ENCODE measurements around the gene TMF1.

The TMF1 gene

DNA sequence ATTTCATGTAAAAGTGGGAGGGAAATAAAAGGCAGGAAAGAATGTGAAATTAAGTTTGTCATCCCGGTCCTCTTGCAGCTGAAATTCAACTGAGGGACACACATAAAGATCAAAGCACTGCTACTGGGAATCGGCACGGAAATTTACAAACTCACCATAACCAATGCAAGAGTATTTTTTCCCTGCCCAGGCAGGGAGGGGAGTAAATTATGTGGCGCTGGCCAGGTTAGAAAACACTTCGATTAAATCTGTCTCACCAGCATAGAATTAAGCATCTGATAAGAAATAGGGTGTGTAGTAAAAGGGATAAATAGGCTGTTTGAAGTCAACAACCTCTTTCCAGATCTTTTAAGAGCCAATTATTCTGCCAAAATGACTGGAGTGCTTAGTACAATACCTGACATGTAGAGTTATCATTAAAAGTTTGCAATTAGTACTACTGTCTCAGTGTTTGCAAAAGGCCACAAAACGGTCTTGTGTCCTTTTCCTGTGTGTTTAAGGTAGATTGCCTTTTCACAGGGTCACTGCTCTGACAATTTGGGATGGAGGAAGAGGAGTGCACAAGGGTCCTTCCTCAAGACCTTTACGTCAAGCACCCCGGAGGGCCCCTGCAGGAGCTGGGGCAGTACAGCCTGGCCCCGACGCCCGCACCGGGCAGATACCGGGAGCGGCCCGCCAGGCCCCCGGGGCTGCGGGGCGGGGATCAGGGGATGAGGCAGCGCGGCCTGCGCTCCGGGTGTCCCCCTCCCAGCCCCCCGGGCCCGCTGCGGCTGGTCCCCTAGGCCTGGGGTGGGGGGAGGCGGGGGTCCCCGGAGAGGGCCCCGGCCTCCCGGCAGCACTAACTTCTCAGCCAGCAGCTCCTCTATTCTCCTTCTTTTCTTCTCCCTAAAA lies 27.4 kb upstream of the TMF1 start:
- no peaks in the 10 kb centered on the region for H3K9me3 ChIP-seq (ENCODE audit: low read length)
- peak overlapping the region; percentile 31 for H3K9ac ChIP-seq (ENCODE audit: low read length)
- H3K4me1 ChIP-seq (ENCODE audit: insufficient read depth, low read length): peaks cover 30% of the 10 kb centered on the region
- no peaks in the 10 kb centered on the region for H3K36me3 ChIP-seq (ENCODE audit: insufficient read depth, low read length)
- H3K4me3 ChIP-seq (ENCODE audit: low read depth in 1 of 2, low read length in 2 of 2): peak overlapping the region; percentile 49 to 71
- H3K27me3 ChIP-seq (ENCODE audit: control insufficient read depth in 1 of 2, insufficient read depth in 2 of 2, low read length in 2 of 2): no peaks in the 10 kb centered on the region
- peak overlapping the region; percentile 74 for H3K27ac ChIP-seq (ENCODE audit: low read depth, low read length)

DNA sequence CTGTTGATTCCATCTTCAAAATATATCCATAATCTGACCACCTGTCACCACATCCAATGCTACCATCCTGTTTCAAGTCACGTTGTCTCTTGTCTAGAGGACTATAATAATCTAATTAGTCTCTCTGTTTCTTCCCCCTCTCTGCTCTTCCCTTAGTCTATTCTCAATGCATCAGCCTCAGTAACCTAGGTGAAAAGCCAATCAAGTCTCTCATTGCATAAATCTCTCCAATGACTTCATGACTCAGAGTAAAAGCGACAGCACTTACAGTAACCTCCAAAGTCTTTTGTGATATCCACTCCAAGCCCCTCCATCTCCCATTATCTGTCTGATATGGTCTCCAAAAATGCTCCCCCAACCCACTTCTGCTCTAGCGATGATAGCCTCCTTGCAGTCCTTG lies 20.8 kb upstream of the TMF1 start:
- Histone ChIP-seq H3K9me3 (ENCODE audit: low read length) (no peaks in the 10 kb centered on the region), H3K27ac (ENCODE audit: low read depth, low read length) (no peak overlapping the region), H3K4me3 (ENCODE audit: low read depth in 1 of 2, low read length in 2 of 2) (no peak overlapping the region), H3K4me1 (ENCODE audit: insufficient read depth, low read length) (no peaks in the 10 kb centered on the region), H3K9ac (ENCODE audit: low read length) (no peak overlapping the region), H3K36me3 (ENCODE audit: insufficient read depth, low read length) (peaks cover 8% of the 10 kb centered on the region), H3K27me3 (ENCODE audit: control insufficient read depth in 1 of 2, insufficient read depth in 2 of 2, low read length in 2 of 2) (no peaks in the 10 kb centered on the region)

DNA sequence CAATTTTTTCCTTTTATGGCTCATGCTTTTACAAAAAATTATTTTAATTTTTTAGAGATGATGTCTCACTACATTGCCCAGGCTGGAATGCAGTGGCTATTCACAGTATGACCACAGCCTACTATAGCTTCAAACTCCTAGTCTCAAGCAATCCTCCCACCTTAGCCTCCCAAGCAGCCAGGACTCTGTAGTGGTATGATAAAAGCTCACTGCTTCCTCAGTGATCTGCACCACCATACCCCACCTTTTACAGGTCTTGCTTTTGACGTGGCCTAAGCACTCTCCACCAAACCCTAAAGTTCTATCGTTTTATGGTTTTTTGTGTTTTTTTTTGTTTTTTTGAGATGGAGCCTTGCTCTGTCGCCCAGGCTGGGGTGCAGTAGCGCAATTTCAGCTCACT lies 14.0 kb upstream of the TMF1 start:
- Histone ChIP-seq H3K27ac (ENCODE audit: low read depth, low read length) (no peak overlapping the region), H3K27me3 (ENCODE audit: control insufficient read depth in 1 of 2, insufficient read depth in 2 of 2, low read length in 2 of 2) (no peaks in the 10 kb centered on the region), H3K4me1 (ENCODE audit: insufficient read depth, low read length) (no peaks in the 10 kb centered on the region), H3K9ac (ENCODE audit: low read length) (no peak overlapping the region), H3K9me3 (ENCODE audit: low read length) (no peaks in the 10 kb centered on the region), H3K36me3 (ENCODE audit: insufficient read depth, low read length) (peaks cover 20% of the 10 kb centered on the region), H3K4me3 (ENCODE audit: low read depth in 1 of 2, low read length in 2 of 2) (no peak overlapping the region)

DNA sequence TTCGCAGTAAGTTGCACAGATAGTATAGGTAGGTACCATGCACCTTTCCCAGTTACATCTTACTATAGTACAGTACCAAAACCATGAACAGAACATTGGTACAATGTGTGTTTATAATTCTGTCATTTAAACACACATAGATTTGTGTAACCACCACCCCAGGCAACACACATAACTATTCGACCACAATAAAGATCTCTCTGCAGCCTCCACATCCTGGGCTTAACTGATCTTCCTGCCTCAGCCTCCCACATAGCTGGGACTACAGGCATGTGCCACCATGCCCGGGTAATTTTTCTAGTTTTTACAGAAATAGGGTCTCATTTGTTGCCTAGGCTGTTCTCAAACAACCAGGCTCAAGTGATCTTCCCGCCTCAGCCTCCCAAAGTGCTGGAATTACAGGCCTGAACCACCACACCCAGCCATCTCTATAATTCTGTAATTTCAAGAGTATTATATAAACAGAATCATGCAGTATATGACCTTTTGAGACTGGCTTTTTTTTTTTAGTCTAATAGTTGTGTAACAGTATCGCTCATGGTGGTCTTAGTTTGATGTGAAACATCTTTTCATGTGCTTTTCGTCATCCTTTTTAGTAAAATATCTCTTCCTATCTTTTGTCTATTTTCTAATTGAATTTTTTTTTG lies 13.3 kb upstream of the TMF1 start:
- Histone ChIP-seq H3K9ac (ENCODE audit: low read length) (no peak overlapping the region), H3K9me3 (ENCODE audit: low read length) (no peaks in the 10 kb centered on the region), H3K27ac (ENCODE audit: low read depth, low read length) (no peak overlapping the region), H3K4me3 (ENCODE audit: low read depth in 1 of 2, low read length in 2 of 2) (no peak overlapping the region), H3K27me3 (ENCODE audit: control insufficient read depth in 1 of 2, insufficient read depth in 2 of 2, low read length in 2 of 2) (no peaks in the 10 kb centered on the region), H3K4me1 (ENCODE audit: insufficient read depth, low read length) (no peaks in the 10 kb centered on the region), H3K36me3 (ENCODE audit: insufficient read depth, low read length) (peaks cover 23% of the 10 kb centered on the region)

DNA sequence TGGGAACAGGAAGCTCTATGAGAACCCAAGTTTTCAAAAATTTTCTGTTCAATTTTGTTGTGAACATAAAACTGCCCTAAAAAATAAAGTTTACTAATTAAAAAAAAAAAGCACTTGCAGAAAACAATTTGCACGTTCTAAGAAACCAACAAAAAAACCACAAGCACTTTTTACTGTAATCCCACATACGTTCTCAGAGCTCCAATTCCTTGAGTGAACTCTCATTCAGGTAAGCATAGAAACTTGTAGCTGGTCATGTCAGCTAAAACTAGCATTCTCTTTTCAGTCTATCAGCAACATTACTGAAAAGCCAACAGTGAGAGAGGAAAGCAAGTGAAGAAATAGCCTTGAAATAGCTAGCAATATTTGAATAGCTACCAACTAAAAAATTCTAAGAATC lies 11.5 kb upstream of the TMF1 start:
- peaks cover 34% of the 10 kb centered on the region for H3K36me3 ChIP-seq (ENCODE audit: insufficient read depth, low read length)
- H3K4me3 ChIP-seq (ENCODE audit: low read depth in 1 of 2, low read length in 2 of 2): no peak overlapping the region
- H3K9me3 ChIP-seq (ENCODE audit: low read length): no peaks in the 10 kb centered on the region
- H3K9ac ChIP-seq (ENCODE audit: low read length): no peak overlapping the region
- H3K4me1 ChIP-seq (ENCODE audit: insufficient read depth, low read length): no peaks in the 10 kb centered on the region
- no peaks in the 10 kb centered on the region for H3K27me3 ChIP-seq (ENCODE audit: control insufficient read depth in 1 of 2, insufficient read depth in 2 of 2, low read length in 2 of 2)
- no peak overlapping the region for H3K27ac ChIP-seq (ENCODE audit: low read depth, low read length)

DNA sequence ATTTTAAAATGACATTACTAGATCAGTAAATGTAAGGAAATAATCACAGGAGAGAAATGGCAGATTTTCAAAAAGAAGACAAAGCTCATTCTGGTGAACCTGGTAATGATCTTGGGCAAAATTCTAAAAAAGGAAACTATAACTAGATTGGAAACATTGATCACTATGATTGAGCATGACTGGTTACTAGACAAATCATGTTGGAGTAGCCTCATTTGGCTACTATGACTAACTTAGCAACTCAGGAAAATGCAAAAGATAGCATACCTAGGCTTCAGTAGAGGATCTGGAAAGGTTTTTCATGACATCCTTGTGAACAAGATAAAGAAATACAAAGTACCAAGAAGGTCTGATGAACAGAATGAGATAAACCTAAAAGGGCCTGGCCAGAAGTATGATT lies 7.6 kb upstream of the TMF1 start:
- Histone ChIP-seq H3K4me1 (ENCODE audit: insufficient read depth, low read length) (no peaks in the 10 kb centered on the region), H3K36me3 (ENCODE audit: insufficient read depth, low read length) (peaks cover 44% of the 10 kb centered on the region), H3K9ac (ENCODE audit: low read length) (no peak overlapping the region), H3K9me3 (ENCODE audit: low read length) (no peaks in the 10 kb centered on the region), H3K27me3 (ENCODE audit: control insufficient read depth in 1 of 2, insufficient read depth in 2 of 2, low read length in 2 of 2) (no peaks in the 10 kb centered on the region), H3K27ac (ENCODE audit: low read depth, low read length) (no peak overlapping the region), H3K4me3 (ENCODE audit: low read depth in 1 of 2, low read length in 2 of 2) (no peak overlapping the region)

DNA sequence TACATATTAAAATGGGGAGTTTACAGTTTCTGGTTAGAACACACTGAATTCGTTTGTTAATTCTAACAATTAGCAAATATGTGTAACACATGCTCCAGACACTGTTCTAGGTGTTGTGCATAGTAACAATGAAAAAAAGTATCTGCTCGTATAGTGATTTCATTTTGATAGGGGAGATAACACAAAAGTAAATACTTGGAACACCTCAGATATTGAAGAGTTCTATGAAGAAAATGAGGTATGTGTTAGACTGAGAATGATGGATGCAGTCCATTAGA lies 6.8 kb upstream of the TMF1 start:
- no peak overlapping the region for H3K27ac ChIP-seq (ENCODE audit: low read depth, low read length)
- no peak overlapping the region for H3K9ac ChIP-seq (ENCODE audit: low read length)
- no peaks in the 10 kb centered on the region for H3K4me1 ChIP-seq (ENCODE audit: insufficient read depth, low read length)
- peaks cover 46% of the 10 kb centered on the region for H3K36me3 ChIP-seq (ENCODE audit: insufficient read depth, low read length)
- no peaks in the 10 kb centered on the region for H3K27me3 ChIP-seq (ENCODE audit: control insufficient read depth in 1 of 2, insufficient read depth in 2 of 2, low read length in 2 of 2)
- H3K9me3 ChIP-seq (ENCODE audit: low read length): no peaks in the 10 kb centered on the region
- H3K4me3 ChIP-seq (ENCODE audit: low read depth in 1 of 2, low read length in 2 of 2): no peak overlapping the region

DNA sequence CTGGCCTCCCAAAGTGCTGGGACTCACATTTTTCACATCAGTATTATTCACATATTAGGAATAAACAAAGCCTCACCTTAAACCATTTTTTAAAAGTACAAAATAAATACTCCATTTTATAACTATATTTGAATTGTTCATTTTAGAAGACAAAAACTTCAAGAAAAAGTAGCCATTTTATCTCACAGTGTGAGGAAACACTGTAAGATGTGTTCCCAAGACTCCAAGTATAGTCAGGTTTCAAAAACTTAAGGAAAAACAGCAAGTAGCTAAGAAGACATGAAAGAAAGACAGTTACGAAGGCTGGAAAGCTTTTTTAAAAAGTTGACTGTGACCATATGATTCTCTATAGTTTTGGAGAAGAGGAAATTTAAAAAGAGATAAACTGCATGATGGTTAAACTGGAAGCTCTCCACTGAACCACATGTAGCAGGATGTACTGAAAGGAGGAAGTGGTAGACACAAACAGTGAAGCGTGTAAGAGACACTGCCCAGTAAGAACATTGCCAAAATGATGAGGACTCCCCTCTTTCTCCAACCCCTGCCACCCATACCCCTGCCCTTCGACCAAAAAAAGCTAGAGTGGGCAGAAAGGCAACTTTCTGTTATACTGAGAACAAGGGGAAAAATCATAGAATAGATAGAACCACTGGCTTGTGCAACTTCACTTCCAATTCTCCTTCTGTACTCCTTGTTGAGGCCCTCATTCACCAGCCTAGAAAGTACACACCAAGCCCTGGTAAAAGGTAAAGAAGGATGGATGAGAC lies 6.2 kb upstream of the TMF1 start:
- no peaks in the 10 kb centered on the region for H3K4me1 ChIP-seq (ENCODE audit: insufficient read depth, low read length)
- no peak overlapping the region for H3K27ac ChIP-seq (ENCODE audit: low read depth, low read length)
- no peaks in the 10 kb centered on the region for H3K9me3 ChIP-seq (ENCODE audit: low read length)
- peaks cover 46% of the 10 kb centered on the region for H3K36me3 ChIP-seq (ENCODE audit: insufficient read depth, low read length)
- no peak overlapping the region for H3K9ac ChIP-seq (ENCODE audit: low read length)
- no peaks in the 10 kb centered on the region for H3K27me3 ChIP-seq (ENCODE audit: control insufficient read depth in 1 of 2, insufficient read depth in 2 of 2, low read length in 2 of 2)
- H3K4me3 ChIP-seq (ENCODE audit: low read depth in 1 of 2, low read length in 2 of 2): no peak overlapping the region

DNA sequence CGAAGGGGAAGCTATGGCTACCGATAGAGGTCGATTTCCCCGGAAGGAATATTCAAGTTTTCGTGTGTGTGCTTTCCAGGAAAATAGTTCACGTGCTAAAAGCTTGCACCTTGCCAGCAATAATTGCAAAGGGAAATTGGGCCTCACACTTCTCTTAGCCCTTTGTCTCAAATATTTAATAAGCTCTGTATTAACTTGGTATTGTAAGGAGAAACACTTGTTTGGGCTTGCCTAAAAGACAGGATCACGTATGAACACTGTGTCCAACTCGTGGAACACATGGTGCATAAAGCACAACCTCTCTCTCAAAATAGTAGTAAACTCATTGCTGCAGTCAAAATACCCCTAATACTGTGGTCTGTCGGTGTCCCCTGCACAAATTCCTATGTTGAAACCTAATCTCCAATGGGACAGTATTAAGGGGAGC lies 352 bp upstream of the TMF1 start:
- Histone ChIP-seq H3K9me3 (ENCODE audit: low read length) (no peaks in the 10 kb centered on the region), H3K9ac (ENCODE audit: low read length) (peak overlapping the region; percentile 97), H3K4me3 (ENCODE audit: low read depth in 1 of 2, low read length in 2 of 2) (peak overlapping the region; percentile 79 to 92), H3K27ac (ENCODE audit: low read depth, low read length) (peak overlapping the region; percentile 94), H3K27me3 (ENCODE audit: control insufficient read depth in 1 of 2, insufficient read depth in 2 of 2, low read length in 2 of 2) (no peaks in the 10 kb centered on the region), H3K4me1 (ENCODE audit: insufficient read depth, low read length) (peaks cover 21% of the 10 kb centered on the region), H3K36me3 (ENCODE audit: insufficient read depth, low read length) (peaks cover 12% of the 10 kb centered on the region)

DNA sequence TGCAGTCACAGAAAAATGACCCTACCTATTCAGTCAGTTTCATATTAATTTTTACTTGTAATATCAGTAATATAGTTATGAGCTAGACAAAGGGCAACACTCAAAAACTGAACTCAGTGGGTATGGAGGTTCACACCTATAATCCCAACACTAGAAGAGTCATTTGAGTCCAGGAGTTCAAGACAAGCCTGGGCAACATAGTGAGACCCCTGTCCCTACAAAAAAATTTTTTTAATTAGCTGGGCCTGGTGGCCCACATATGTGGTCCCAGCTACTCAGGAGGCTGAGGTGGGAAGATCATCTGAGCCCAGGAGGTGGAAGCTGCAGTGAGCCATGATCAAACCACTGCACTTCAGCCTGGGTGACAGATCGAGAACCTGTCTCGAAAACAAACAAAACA lies 3.1 kb downstream of the TMF1 start:
- Histone ChIP-seq H3K4me1 (ENCODE audit: insufficient read depth, low read length) (peaks cover 21% of the 10 kb centered on the region), H3K27me3 (ENCODE audit: control insufficient read depth in 1 of 2, insufficient read depth in 2 of 2, low read length in 2 of 2) (no peaks in the 10 kb centered on the region), H3K9ac (ENCODE audit: low read length) (no peak overlapping the region), H3K4me3 (ENCODE audit: low read depth in 1 of 2, low read length in 2 of 2) (no peak overlapping the region), H3K27ac (ENCODE audit: low read depth, low read length) (no peak overlapping the region), H3K36me3 (ENCODE audit: insufficient read depth, low read length) (peaks cover 23% of the 10 kb centered on the region), H3K9me3 (ENCODE audit: low read length) (no peaks in the 10 kb centered on the region)

DNA sequence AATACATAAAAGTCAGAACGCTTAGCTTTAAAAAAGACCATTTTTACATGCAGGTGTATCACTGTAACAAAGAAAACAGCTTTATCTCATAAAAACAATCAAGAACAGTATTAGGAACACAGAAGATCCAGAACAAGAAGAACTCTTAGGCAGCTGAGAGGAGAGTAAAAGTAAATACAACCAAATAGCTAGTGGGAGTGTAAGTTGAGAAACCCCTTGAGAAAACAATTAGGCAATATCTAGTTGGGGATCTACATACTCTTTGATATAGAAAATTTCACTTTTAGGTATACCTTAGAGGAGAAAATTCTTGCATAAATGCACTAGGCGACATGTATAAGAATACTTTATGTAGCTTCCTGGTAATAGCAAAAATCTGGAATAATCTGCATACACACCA lies 7.5 kb downstream of the TMF1 start:
- Histone ChIP-seq H3K9me3 (ENCODE audit: low read length) (no peaks in the 10 kb centered on the region), H3K4me3 (ENCODE audit: low read depth in 1 of 2, low read length in 2 of 2) (no peak overlapping the region), H3K9ac (ENCODE audit: low read length) (no peak overlapping the region), H3K4me1 (ENCODE audit: insufficient read depth, low read length) (peaks cover 5% of the 10 kb centered on the region), H3K27ac (ENCODE audit: low read depth, low read length) (no peak overlapping the region), H3K36me3 (ENCODE audit: insufficient read depth, low read length) (peaks cover 46% of the 10 kb centered on the region), H3K27me3 (ENCODE audit: control insufficient read depth in 1 of 2, insufficient read depth in 2 of 2, low read length in 2 of 2) (no peaks in the 10 kb centered on the region)
